Ovary (tissue), 9 donors: ENCODE results near the gene DAG1. TPM values are rescaled to one million over a fixed set of nuclear protein-coding genes. Genes with fewer than 3 reads are reported as not detected.

Source experiments
- DNase-seq, 5 donors: peaks; one replicate each; pipeline ENCODE4 v3.0.0-alpha.2; 2019 to 2020
- H3K27ac ChIP-seq, 2 donors: fragments of 200-600 bp; one replicate each; pipeline versions ENCODE4 v1.5.1 to v1.8.0; 2019 to 2022
- H3K27me3 ChIP-seq: fragments of 200-600 bp; one replicate; pipeline ENCODE4 v1.8.0; 2022
- H3K36me3 ChIP-seq: fragments of 200-600 bp; sonication (generic); one replicate; pipeline ENCODE4 v1.5.1; 2019
- H3K4me1 ChIP-seq: one replicate; pipeline ENCODE4 v1.8.1; 2013; ENCODE audit warnings: mild to moderate bottlenecking, moderate library complexity; ENCODE audit not compliant: insufficient read depth
- H3K4me3 ChIP-seq: fragments of 200-600 bp; sonication (generic); one replicate; pipeline ENCODE4 v1.5.1; 2017
- H3K9me3 ChIP-seq, 2 donors: fragments of 200-600 bp in 1 of 2; sonication (generic) in 1 of 2; one replicate each; pipeline versions ENCODE4 v1.5.1 to v1.8.1; 2013 to 2019; ENCODE audit warnings: mild to moderate bottlenecking in 1 of 2, moderate library complexity in 1 of 2
- EP300 ChIP-seq: sonication (generic); formaldehyde crosslinking; IDR thresholded peaks from one replicate; pipeline ENCODE4 v1.6.1; 2017; ENCODE audit warnings: antibody characterized with exemption
- POLR2A ChIP-seq: fragments of 450-650 bp; IDR thresholded peaks from one replicate; pipeline ENCODE4 v1.6.1; 2017; ENCODE audit warnings: antibody characterized with exemption, mild to moderate bottlenecking, moderate library complexity
- WGBS, 3 donors: extraction: QIAGEN DNeasy Blood & Tissue Kit in 1 of 3; methylation state at CpG; one replicate each; pipeline versions ENCODE4 v1.1.5 to v1.1.7; 2013 to 2017; 5-methylcytosine and 5-hydroxymethylcytosine counted together
- intact Hi-C, 4 donors: fragments of 100-400 bp; cut with DNase I; formaldehyde crosslinking; loops; one replicate each; pipeline versions ENCODE4 v1.11.0 to v1.15.1; 2022 to 2023
- polyA plus RNA-seq, 2 donors: library from polyadenylated mRNA; stranded (reverse); fragments of 200-250 nt in 1 of 2; fragments of 350-450 nt in 1 of 2; fragmentation: Illumina TruSeq in 1 of 2; extraction: RNeasy Lipid Tissue Mini Kit (QIAGEN cat#74804) in 1 of 2; gene quantifications; one replicate each; pipeline ENCODE4 v1.2.3, GENCODE V29; 2013 to 2014
- small RNA-seq: library from RNA; depleted of rRNA; stranded (forward); fragments of <200 nt; gene quantifications from one replicate; pipeline ENCODE3, GENCODE V24; 2016
- total RNA-seq, 7 donors: library from RNA; depleted of rRNA in 2 of 7; stranded (reverse); fragments of >200 nt in 2 of 7; fragmentation: NEBNext Ultra II Directional in 3 of 7; extraction: Animal tissue kit (Norgen Biotek cat#: 25700) in 3 of 7; gene quantifications; one replicate each; pipeline versions ENCODE4 v1.1.0 to v1.2.4, GENCODE V29; 2016 to 2023
- TF ChIP-seq, protein P1 (sequence below), 3 donors: fragments of 450-650 bp in 2 of 3; fragments of 200-600 bp in 1 of 3; IDR thresholded peaks; one replicate each; pipeline versions ENCODE4 v1.5.1 to v1.8.0; 2016 to 2022; ENCODE audit warnings: antibody characterized with exemption in 3 of 3, mild to moderate bottlenecking in 1 of 3
- donor health status: DM: no; HTN: no; CAD: no; lungs with moderate emphysema.
- donor health status: DM: no; HTN: no; CAD: no.
- donor health status: Bipolar disorder and iron deficiency.
- donor health status: DM: yes; HTN: yes; CAD: no.
- donor health status: DM: no; HTN: no; CAD: no.
- donor health status: DM: yes; HTN: yes; CAD: no.

The DAG1 gene
- total and polyA plus RNA-seq, 9 donors = 22.1 to 90.7 (median 59.3) TPM

DNA sequence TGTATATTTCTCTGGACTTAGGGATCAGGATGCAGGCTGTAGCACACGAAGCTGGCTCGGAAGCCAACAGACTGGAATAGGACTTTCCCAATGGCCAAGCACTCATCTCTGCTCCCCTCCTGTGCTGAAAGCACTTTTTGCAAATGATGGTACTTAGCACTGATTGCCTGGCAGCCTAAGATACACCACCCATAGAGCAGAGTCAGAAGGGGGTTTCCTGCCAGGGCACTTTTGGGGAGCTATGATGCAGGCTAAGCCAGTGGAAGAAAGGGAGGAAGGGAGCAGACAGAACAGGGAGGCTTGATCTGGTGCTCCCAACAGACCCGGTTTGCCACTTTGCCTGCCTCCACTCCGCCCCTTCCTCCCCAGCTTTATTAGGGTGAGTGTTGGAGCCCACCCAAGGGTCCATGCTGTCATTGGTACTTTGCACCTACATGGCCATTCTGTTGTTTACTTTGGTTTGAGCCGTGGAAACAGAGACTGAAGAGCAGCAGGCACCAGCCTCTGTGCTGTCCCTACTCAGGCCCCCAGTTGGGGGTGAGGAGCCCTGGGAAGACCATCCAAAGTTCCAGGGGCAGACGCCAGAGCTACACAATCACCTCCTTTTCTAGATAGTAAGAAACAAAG is 100.1 kb downstream of the DAG1 start:
- Histone ChIP-seq H3K4me3 (no peak overlapping the region), H3K27ac (no peak overlapping the region), H3K4me1 (no peaks in the 10 kb centered on the region), H3K27me3 (no peaks in the 10 kb centered on the region), H3K9me3 (no peaks in the 10 kb centered on the region), H3K36me3 (no peaks in the 10 kb centered on the region)
- no peak for TF ChIP-seq POLR2A
- no peak for TF ChIP-seq EP300
- TF ChIP-seq, protein P1, sequence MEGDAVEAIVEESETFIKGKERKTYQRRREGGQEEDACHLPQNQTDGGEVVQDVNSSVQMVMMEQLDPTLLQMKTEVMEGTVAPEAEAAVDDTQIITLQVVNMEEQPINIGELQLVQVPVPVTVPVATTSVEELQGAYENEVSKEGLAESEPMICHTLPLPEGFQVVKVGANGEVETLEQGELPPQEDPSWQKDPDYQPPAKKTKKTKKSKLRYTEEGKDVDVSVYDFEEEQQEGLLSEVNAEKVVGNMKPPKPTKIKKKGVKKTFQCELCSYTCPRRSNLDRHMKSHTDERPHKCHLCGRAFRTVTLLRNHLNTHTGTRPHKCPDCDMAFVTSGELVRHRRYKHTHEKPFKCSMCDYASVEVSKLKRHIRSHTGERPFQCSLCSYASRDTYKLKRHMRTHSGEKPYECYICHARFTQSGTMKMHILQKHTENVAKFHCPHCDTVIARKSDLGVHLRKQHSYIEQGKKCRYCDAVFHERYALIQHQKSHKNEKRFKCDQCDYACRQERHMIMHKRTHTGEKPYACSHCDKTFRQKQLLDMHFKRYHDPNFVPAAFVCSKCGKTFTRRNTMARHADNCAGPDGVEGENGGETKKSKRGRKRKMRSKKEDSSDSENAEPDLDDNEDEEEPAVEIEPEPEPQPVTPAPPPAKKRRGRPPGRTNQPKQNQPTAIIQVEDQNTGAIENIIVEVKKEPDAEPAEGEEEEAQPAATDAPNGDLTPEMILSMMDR (IDR thresholded peaks at IDR 0.05) = no peak
- 65 to 72% (median 68%) methylated on average over 6 of the region's 6 CpGs for WGBS, 3 donors
- intact Hi-C loops = no loop called here
- DNase-seq = no peak

DNA sequence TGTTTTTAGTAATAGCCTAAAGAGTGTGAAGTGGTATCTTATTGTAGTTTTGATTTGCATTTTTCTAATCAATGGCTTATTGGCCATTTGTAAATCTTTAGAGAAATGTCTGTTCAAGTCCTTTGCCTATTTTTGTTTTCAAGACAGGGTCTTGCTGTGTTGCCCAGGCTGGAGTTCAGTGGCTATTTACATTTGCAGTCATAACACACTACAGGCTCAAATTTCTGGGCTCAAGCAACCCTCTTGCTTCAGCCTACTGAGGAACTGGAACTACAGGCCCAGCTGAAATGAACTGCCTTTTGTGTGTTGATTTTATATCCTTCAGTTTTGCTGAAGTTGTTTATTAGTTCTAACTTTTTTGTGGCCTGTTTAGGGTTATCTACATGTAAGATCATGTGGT is 112.1 kb downstream of the DAG1 start:
- H3K27ac ChIP-seq = no peak overlapping the region
- no peaks in the 10 kb centered on the region for H3K36me3 ChIP-seq
- TF ChIP-seq EP300 = no peak
- TF ChIP-seq POLR2A = no peak
- TF ChIP-seq, protein P1 (IDR thresholded peaks at IDR 0.05) = no peak
- DNase-seq = no peak
- no peaks in the 10 kb centered on the region for H3K4me1 ChIP-seq
- H3K9me3 ChIP-seq = no peaks in the 10 kb centered on the region
- no peak overlapping the region for H3K4me3 ChIP-seq
- H3K27me3 ChIP-seq = no peaks in the 10 kb centered on the region
- intact Hi-C loops = no loop called here

Small RNAs within 50 kb of the gene (small RNA-seq; reads per million reads assigned to genes)
- not detected for gene RNA5SP130

Other genes with a start within 250 kb of the DAG1 start
- gene C3orf62, start 193.0 kb upstream of the DAG1 start, total RNA-seq = 10 to 100 TPM in 1 of 7 donors, 1 to 10 TPM in 6; 1.3 to 11.1 (median 6.6) TPM
- gene C3orf62, start 193.0 kb upstream of the DAG1 start, polyA plus RNA-seq = 1 to 10 TPM; 5.0 to 7.9 TPM
- gene USP4, start 130.2 kb upstream of the DAG1 start, total RNA-seq = 10 to 100 TPM; 12.5 to 71.7 (median 52.5) TPM
- gene USP4, start 130.2 kb upstream of the DAG1 start, polyA plus RNA-seq = 10 to 100 TPM; 27.2 to 76.5 TPM
- 100 to 1,000 TPM; 114 to 207 (median 152) TPM for gene GPX1, start 111.9 kb upstream of the DAG1 start, total RNA-seq
- 100 to 1,000 TPM in 1 of 2 donors, 10 to 100 TPM in 1; 28.1 to 192 TPM for gene GPX1, start 111.9 kb upstream of the DAG1 start, polyA plus RNA-seq
- gene RHOA, start 58.3 kb upstream of the DAG1 start, total RNA-seq = 100 to 1,000 TPM; 293 to 563 (median 439) TPM
- gene RHOA, start 58.3 kb upstream of the DAG1 start, polyA plus RNA-seq = 100 to 1,000 TPM; 297 to 878 TPM
- 10 to 100 TPM; 22.4 to 46.6 (median 28.3) TPM for gene TCTA, start 57.8 kb upstream of the DAG1 start, total RNA-seq
- gene TCTA, start 57.8 kb upstream of the DAG1 start, polyA plus RNA-seq = 10 to 100 TPM; 31.2 to 63.0 TPM
- gene AMT, start 47.8 kb upstream of the DAG1 start, total RNA-seq = 10 to 100 TPM in 3 of 7 donors, 1 to 10 TPM in 4; 6.4 to 15.0 (median 9.9) TPM
- gene AMT, start 47.8 kb upstream of the DAG1 start, polyA plus RNA-seq = 10 to 100 TPM; 12.1 to 23.7 TPM
- 10 to 100 TPM in 5 of 7 donors, 1 to 10 TPM in 2; 4.8 to 23.0 (median 17.2) TPM for gene NICN1, start 40.9 kb upstream of the DAG1 start, total RNA-seq
- 10 to 100 TPM; 11.9 to 16.7 TPM for gene NICN1, start 40.9 kb upstream of the DAG1 start, polyA plus RNA-seq
- gene BSN, start 84.2 kb downstream of the DAG1 start, total RNA-seq = 1 to 10 TPM in 2 of 7 donors, under 1 TPM in 5; 0.12 to 3.5 (median 0.83) TPM
- under 1 TPM; 0.13 to 0.41 TPM for gene BSN, start 84.2 kb downstream of the DAG1 start, polyA plus RNA-seq
- gene APEH, start 204.1 kb downstream of the DAG1 start, total RNA-seq = 10 to 100 TPM; 33.7 to 90.9 (median 65.1) TPM
- 10 to 100 TPM; 41.6 to 42.8 TPM for gene APEH, start 204.1 kb downstream of the DAG1 start, polyA plus RNA-seq
- 10 to 100 TPM in 6 of 7 donors, 1 to 10 TPM in 1; 5.2 to 91.0 (median 17.3) TPM for gene MST1, start 219.2 kb downstream of the DAG1 start, total RNA-seq
- 10 to 100 TPM in 1 of 2 donors, 1 to 10 TPM in 1; 3.5 to 31.3 TPM for gene MST1, start 219.2 kb downstream of the DAG1 start, polyA plus RNA-seq
- gene RNF123, start 219.3 kb downstream of the DAG1 start, total RNA-seq = 10 to 100 TPM; 15.9 to 37.6 (median 24.0) TPM
- 10 to 100 TPM; 16.3 to 26.2 TPM for gene RNF123, start 219.3 kb downstream of the DAG1 start, polyA plus RNA-seq
- 1 to 10 TPM in 1 of 7 donors, under 1 TPM in 3, not detected in 3; 0.22 to 2.0 (median 0.31) TPM for gene AMIGO3, start 249.4 kb downstream of the DAG1 start, total RNA-seq
- under 1 TPM in 1 of 2 donors, not detected in 1; 0.77 TPM for gene AMIGO3, start 249.4 kb downstream of the DAG1 start, polyA plus RNA-seq